OCI-M2 (cell line): Measurements from ENCODE around the gene CKMT2.
"Not testable (repeated sequence)": the region's sequence is repeated elsewhere in the genome, so short reads cannot be mapped to it uniquely, and the experiment has no call there.

Experiments
- DNase-seq: peaks from one replicate; lab custom pipeline; 2025; ENCODE audit not compliant: unreplicated experiment; lab: John Stamatoyannopoulos, UW

Gene CKMT2

DNA sequence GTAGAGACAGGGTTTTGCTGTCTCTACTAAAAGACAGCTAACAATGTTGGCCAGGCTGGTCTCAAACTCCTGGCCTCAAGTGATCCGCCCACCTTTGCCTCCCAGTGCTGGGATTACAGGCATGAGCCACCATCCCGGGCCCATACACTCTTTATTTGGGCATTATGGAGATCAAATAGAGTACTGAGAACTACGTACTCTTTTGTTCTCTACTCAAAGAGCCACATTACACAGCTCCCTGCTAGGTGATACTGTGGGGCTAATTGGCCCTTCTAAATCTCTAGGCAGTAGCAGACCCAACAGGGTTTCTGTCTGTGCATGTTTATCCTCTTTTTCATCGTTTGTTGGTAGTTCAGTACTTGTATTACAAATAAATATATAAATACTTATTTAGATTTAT lies 16.1 kb downstream of the CKMT2 start:
- DNase-seq, result no peak

DNA sequence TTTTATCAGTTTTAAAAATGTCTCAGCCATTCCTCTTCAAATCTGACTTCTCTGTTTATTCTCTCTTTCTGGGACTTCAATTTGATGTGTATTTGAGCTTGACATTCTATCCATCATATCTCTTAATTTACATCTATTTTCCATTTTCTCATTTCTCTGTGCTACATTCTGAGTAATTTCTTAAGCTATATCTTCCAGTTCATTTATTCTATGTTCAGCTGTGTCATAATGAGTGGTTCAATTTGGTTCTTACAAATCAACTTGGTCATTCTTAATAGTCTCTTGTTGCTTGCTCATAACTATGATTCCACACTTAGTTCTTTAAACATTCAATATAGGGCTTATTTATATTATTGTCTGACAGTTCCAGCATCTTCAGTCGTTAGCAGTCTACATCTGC lies 16.9 kb downstream of the CKMT2 start:
- no peak for DNase-seq

GRCh38 chr5:81251922-81252321 lies 18.8 kb downstream of the CKMT2 start:
- DNase-seq, result no peak

DNA sequence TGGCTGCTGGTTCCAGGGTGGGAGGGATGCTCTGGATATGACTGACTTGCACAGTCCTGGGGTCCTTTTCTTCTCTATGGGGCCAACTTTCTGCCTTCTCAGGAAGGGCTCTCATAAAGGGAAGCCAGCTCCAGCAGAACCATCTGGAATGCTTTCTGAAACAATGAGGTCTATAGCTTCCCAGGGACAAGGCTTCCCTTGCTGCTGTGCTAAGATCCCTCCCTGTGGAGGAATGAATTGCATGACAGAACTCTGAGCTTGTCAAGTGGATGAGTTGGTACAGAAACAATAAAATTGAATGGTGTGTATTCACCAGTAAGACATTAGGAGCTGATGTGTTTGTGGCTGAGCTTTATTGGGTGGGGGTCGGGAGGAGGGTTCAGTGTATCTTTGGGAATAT lies 19.8 kb downstream of the CKMT2 start:
- DNase-seq, result no peak

GRCh38 chr5:81253875-81254274 lies 20.8 kb downstream of the CKMT2 start:
- no peak for DNase-seq

GRCh38 chr5:81254886-81255559 lies 21.9 kb downstream of the CKMT2 start:
- no peak for DNase-seq

DNA sequence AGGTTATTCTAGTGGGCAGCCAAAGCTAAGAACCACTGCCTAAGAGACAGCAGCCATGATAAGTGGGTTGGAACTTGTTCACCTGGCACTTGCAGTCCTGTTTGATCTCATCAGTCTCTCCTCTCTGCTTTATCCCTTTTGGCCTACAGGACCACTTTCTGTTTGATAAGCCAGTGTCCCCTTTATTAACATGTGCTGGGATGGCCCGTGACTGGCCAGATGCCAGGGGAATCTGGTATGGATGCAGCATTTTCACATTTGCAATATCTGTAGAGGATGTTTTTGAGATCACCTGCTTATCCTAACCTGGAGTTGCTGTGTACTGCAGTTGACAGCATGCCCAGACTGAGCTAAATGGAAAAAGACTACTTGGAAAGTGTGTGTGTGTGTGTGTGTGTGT lies 23.6 kb downstream of the CKMT2 start:
- no peak for DNase-seq

- DNase-seq, result not testable (repeated sequence)
These were observed 29.7 kb downstream of the CKMT2 start for GRCh38 chr5:81262796-81263195.

DNA sequence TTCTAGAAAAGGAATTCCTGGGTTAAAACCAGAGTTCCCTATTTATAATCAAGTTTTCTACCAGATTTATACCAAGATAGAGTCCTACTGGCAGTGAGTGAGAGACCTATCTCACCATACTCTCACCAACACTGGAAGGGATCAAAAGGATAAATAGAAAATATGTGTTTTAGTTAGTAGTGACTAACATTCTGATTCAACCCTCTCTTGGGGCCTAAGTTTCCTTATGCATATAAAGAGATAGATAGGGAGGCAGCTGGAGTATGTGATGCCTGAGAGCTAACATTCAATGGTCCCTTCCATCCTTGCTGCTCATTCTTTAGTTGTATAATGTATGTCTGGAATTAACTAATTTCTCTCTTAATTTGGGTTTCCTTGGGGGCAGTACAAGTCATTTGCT lies 32.0 kb downstream of the CKMT2 start:
- DNase-seq, result no peak

GRCh38 chr5:81268521-81269196 lies 35.5 kb downstream of the CKMT2 start:
- no peak for DNase-seq

- no peak for DNase-seq
These were observed 36.8 kb downstream of the CKMT2 start for GRCh38 chr5:81269751-81270393.

DNA sequence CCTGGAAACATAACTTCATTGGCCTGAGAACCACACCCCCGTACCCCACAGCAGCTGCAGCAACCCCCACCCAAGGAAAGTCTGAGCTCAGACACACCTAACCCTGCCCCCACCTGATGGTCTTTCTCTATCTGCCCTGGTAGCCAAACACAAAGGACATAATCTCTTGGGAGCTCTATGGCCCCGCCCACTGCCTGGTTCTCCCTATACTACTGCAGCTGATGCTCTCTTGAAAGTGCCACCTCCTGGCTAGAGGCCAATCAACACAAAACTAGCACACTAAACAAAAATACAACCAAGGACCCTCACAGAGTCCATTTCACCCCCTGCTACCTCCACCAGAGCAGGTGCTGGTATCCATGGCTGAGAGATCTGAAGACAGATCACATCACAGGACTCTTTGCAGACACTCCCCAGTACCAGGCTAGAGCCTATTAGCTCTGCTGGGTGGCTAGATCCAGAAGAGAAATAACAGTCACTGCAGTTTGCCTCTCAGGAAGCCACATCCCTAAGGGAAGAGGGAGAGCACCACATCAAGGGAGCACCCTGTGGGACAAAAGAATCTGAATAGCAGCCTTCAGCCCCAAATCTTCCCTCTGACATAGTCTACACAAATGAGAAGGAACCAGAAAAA lies 37.4 kb downstream of the CKMT2 start:
- not testable (repeated sequence) for DNase-seq

DNA sequence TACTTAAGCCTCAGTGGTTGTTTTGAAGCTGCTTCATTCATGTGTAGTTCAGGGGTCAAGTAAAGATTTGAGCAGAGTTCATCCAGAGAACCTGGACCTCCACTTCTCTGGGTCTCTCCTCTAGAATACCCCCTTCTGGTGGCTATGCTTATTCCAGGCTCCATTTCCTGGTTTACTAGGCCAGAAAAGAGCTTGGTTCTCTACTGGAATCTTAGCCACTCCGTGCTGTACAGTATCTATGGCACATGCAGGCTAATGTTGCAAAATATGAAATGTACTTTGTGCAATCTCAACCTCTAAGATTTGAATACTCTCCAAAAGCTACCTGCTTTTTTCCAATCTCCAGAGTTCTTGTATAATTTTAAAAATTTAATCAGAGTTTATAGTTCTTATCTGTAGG lies 50.9 kb downstream of the CKMT2 start:
- DNase-seq, result no peak

GRCh38 chr5:81286059-81286617 lies 53.0 kb downstream of the CKMT2 start:
- DNase-seq, result no peak

- no peak for DNase-seq
These were observed 54.9 kb downstream of the CKMT2 start for GRCh38 chr5:81288021-81288433.

DNA sequence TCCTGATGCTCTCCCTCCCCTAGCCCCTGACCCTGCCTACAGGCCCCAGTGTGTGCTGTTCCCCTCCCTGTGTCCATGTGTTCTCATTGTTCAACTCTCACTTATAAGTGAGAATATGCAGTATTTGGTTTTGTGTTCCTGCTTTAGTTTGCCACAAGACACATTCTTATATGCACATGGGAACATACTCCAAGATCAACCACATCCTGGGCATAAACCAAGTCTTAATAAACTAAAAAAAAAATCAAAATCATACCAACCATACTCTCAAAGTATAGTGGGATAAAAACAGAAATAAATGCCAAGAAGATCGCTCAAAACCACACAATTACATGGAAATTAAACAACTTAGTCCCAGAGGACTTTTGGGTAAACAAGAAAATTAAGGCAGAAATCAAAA lies 57.0 kb downstream of the CKMT2 start:
- no peak for DNase-seq

DNA sequence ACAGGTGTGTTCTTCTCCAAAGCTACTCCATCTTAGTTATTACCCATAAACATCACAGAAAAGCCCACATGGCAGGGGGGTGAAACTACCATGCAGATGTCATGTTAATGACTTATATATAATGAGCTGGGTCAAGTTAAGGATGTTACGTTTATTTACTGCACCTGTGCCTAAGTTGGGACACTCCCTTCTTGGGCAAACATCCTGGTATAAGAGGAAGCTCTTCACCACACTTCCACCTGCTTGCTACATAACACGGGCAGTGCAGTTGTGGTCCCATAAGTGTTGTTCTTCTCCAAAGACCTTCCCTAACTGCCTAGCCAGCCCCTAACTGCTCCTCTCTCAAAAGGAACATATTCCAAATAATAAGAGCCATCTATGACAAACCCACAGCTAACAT lies 59.0 kb downstream of the CKMT2 start:
- no peak for DNase-seq

- not testable (repeated sequence) for DNase-seq
These were observed 60.9 kb downstream of the CKMT2 start for GRCh38 chr5:81294021-81294420.

DNA sequence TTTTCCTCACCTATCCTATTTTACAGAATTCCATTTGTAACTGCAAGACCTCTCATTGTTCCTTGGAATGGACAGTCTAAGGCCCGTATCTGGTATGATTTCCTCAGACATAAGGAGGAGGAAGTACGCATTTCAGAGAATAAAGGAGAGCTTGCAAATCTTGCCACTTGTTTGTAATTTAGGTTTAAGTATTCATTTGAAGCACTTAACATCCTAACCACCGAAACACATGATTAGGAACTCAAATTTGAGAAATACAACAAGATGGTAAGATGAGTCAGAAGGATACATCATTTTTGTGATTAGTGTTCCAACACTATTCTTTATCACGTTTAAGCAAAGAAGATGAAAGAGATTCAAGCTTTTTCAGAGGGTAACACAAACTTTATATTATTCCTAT lies 64.4 kb downstream of the CKMT2 start:
- no peak for DNase-seq

GRCh38 chr5:81300921-81301270 lies 67.8 kb downstream of the CKMT2 start:
- DNase-seq, result no peak

DNA sequence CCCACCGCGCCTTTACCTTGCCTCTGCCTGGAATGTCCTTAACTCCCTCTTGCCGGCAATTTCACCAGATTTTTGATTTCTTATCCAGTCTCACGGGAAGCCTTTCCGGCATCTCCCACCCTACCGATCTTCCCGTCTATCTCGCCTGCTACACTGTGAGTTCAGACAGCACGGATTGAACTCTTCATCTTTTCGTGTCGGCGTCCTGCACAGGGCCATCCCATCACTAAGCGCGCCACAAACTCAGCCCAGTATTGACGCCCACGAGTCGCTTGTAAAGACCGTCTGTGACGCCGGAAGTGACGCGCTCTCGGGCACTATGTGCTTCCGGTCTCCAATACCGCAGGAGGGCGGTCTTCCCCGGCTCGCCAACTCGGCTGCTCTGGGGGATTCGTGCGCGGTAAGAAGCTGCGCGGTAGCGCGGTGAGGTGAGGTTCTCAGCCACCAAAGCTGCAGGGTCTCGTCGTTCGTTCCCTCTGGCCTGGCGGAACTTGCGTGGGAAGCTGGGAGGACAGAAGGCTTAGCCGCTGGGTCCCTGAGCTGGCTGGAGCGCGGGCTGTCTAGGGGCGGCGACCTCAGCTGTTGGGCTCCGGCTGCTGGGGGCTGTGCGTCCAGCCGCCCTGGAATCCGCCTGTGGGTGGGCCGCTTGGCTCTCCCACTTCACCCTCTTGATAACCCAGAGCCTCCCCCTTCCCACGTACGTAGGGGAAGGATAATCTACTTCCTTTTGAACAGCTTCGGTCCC lies 68.3 kb downstream of the CKMT2 start, which contains the start of gene ZCCHC9:
TSS of gene ZCCHC9 (plus strand) at position 317 of the 745 bp plus-strand sequence. CDS start 3,171 bp downstream, outside the sequence.
- DNase-seq, result peak; percentile 56
